ENCODE data around the gene SLCO2B1. TPM values are rescaled to one million over a fixed set of nuclear protein-coding genes. Genes with fewer than 3 reads are reported as not detected.

The SLCO2B1 gene
- total RNA-seq, 1 donor from 2014 or later, result 19.2 TPM

GRCh38 chr11:75194147-75194546, 43.2 kb downstream of the SLCO2B1 start:
- Mint-ChIP-seq H3K27ac (ENCODE audit: unreplicated experiment) (no peak overlapping the region), H3K4me1 (ENCODE audit: low read depth) (peaks cover 24% of the 10 kb centered on the region), H3K4me3 (ENCODE audit: unreplicated experiment) (no peak overlapping the region), H3K9me3 (ENCODE audit: low read depth) (no peaks in the 10 kb centered on the region), H3K36me3 (ENCODE audit: low read depth) (no peaks in the 10 kb centered on the region), H3K27me3 (ENCODE audit: low read depth) (peaks cover 2% of the 10 kb centered on the region)
- DNase-seq (ENCODE audit: low spot score), result no peak
- TF ChIP-seq CTCF (IDR thresholded peaks at IDR 0.05), result no peak

DNA sequence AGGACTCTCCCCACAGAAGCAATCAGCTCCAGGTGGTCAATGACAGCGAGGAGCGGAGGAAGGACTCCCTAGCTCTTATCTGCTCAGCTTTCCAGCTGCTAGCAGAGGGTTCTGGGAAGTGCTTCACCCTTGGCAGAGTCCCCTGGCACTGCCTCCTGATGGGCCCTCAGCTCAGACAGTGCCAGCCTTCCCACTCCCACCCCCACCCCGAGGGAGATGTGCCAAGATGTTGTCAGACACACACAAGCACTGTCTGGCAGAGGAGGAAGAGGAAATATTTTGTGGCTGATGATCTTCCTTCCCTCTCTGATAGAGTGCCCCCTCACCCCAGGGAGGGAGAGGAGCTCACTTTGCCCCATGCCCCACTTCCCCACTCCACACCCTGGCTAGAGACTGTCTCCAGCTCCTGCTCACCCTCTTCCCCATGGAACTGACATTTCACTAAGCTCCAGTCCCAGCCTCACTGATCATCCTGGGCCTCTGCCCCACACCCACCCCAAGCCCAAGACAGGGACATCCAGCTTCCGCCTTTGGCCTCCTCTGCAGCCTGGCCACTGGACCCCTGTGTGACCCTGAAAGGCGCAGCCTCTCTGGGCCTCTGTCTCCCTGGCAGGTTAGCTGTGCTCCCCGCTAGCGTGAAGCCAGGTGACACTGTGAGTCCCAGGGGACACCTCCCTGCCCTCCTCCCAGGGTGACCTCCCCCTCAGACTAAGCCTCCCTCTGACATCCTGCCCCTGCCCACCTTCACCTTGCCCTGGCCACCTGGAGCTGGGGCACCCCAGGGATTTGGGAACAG, 44.5 kb downstream of the SLCO2B1 start:
- Mint-ChIP-seq H3K27ac (ENCODE audit: unreplicated experiment) (no peak overlapping the region), H3K9me3 (ENCODE audit: low read depth) (no peaks in the 10 kb centered on the region), H3K36me3 (ENCODE audit: low read depth) (no peaks in the 10 kb centered on the region), H3K4me3 (ENCODE audit: unreplicated experiment) (no peak overlapping the region), H3K27me3 (ENCODE audit: low read depth) (peaks cover 7% of the 10 kb centered on the region), H3K4me1 (ENCODE audit: low read depth) (peaks cover 24% of the 10 kb centered on the region)
- TF ChIP-seq CTCF (IDR thresholded peaks at IDR 0.05), result no peak
- no peak for DNase-seq (ENCODE audit: low spot score)

DNA sequence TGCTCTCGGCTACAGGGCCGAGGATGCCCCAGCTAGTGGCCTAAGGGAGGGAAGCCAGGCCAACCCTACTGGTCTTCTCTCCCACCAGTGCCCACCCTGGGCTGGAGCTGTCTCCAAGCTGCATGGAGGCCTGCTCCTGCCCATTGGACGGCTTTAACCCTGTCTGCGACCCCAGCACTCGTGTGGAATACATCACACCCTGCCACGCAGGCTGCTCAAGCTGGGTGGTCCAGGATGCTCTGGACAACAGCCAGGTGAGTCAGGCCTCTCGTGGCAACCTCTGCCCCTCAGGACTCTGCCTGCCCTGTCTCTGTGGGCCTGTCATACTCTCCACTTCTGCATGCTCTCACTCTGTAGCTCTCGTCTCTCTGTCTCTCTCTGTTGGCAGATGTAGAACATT, 45.5 kb downstream of the SLCO2B1 start:
- no peak for TF ChIP-seq CTCF (IDR thresholded peaks at IDR 0.05)
- DNase-seq (ENCODE audit: low spot score), result no peak
- Mint-ChIP-seq H3K27me3 (ENCODE audit: low read depth) (peaks cover 9% of the 10 kb centered on the region), H3K36me3 (ENCODE audit: low read depth) (no peaks in the 10 kb centered on the region), H3K4me1 (ENCODE audit: low read depth) (peaks cover 17% of the 10 kb centered on the region), H3K9me3 (ENCODE audit: low read depth) (no peaks in the 10 kb centered on the region), H3K4me3 (ENCODE audit: unreplicated experiment) (no peak overlapping the region), H3K27ac (ENCODE audit: unreplicated experiment) (no peak overlapping the region)

DNA sequence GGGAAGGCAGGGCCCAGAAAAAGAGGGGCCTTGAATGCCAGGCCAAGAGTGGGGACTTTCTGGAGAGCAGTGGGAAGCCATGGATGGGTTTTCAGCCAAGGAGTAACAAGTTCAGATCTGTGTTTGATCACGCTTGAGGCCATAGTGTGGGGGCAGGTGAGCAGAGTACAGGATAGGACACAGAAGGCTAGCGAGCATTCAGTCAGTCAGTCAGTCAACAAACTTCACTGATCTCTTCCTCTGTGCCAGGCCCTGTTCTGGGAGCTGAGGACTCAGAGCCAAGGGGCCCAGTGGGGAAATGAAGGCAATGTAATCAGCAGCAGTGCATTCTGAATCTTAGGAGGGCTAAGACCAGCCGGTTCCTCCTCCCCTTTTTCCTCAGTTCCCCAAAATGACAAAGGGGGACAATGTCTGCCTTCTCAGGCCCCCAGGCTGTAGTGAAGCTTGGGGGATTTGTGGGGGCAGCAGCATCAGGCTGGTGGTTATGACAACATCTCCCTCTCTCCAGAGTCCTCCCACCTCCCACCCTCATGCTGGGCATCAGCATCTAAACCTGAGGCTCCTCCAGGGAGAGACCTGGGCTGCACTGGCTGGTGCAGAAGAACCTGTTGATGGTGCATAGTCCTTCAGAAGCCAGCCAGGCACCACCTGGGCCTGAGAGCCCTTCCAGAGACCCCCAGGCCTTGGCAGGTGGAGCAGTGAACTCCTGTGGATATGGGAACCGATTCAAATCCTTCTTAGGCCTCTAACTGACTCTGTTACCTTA, 46.8 kb downstream of the SLCO2B1 start:
- Mint-ChIP-seq H3K4me3 (ENCODE audit: unreplicated experiment) (no peak overlapping the region), H3K27me3 (ENCODE audit: low read depth) (peaks cover 19% of the 10 kb centered on the region), H3K9me3 (ENCODE audit: low read depth) (no peaks in the 10 kb centered on the region), H3K4me1 (ENCODE audit: low read depth) (peaks cover 14% of the 10 kb centered on the region), H3K27ac (ENCODE audit: unreplicated experiment) (no peak overlapping the region), H3K36me3 (ENCODE audit: low read depth) (no peaks in the 10 kb centered on the region)
- TF ChIP-seq CTCF (IDR thresholded peaks at IDR 0.05), result no peak
- no peak for DNase-seq (ENCODE audit: low spot score)

- H3K27me3 Mint-ChIP-seq (ENCODE audit: low read depth), result peaks cover 19% of the 10 kb centered on the region
- H3K27ac Mint-ChIP-seq (ENCODE audit: unreplicated experiment), result no peak overlapping the region
- no peak for DNase-seq (ENCODE audit: low spot score)
- H3K36me3 Mint-ChIP-seq (ENCODE audit: low read depth), result no peaks in the 10 kb centered on the region
- peaks cover 14% of the 10 kb centered on the region for H3K4me1 Mint-ChIP-seq (ENCODE audit: low read depth)
- no peak for TF ChIP-seq CTCF (IDR thresholded peaks at IDR 0.05)
- H3K4me3 Mint-ChIP-seq (ENCODE audit: unreplicated experiment), result no peak overlapping the region
- no peaks in the 10 kb centered on the region for H3K9me3 Mint-ChIP-seq (ENCODE audit: low read depth)
Observed at GRCh38 chr11:75198278-75198973, 47.5 kb downstream of the SLCO2B1 start.

All from chondrocyte (in vitro differentiated cells).